T-helper 1 cell treated with Interleukin-12 subunit alpha and Interleukin-12 subunit beta and Interleukin-4 antibody, amounts not matched to agents 30 μg/mL and 1 μg/mL, for 36 hours (primary cell): ENCODE data around the gene GLDC.

Experiments used
- H3K27ac Mint-ChIP-seq: one replicate; pipeline ENCODE4 v1.8.0; 2021; ENCODE audit warnings: mild to moderate bottlenecking, mixed read lengths
- H3K27me3 Mint-ChIP-seq: one replicate; pipeline ENCODE4 v1.8.0; 2021; ENCODE audit warnings: low read depth, mixed read lengths
- H3K36me3 Mint-ChIP-seq: one replicate; pipeline ENCODE4 v1.8.0; 2021; ENCODE audit warnings: low read depth, mixed read lengths
- H3K4me1 Mint-ChIP-seq: one replicate; pipeline ENCODE4 v1.8.0; 2021; ENCODE audit warnings: low read depth, mixed read lengths
- H3K4me3 Mint-ChIP-seq: one replicate; pipeline ENCODE4 v1.8.0; 2021; ENCODE audit warnings: mild to moderate bottlenecking, moderate library complexity, mixed read lengths
- H3K9me3 Mint-ChIP-seq: one replicate; pipeline ENCODE4 v1.8.0; 2021; ENCODE audit warnings: mixed read lengths

The GLDC gene

DNA sequence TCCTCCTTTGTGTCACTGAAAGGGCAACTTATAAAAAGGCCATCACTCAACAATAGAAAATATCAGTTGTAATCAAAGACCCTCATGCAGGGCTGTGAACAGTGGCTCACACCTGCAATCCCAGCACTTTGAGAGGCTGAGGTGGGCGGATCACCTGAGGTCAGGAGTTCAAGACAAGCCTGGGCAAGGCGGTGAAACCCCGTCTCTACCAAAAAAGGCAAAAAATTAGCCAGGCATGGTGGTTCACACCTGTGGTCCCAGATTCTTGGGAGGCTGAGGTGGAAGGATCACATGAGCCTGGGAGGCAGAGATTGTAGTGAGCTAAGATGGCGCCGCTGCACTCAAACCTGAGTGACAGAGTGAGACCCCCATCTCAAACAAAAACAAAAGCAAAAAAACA is 24.7 kb downstream of the GLDC start:
- Mint-ChIP-seq H3K4me1 (no peaks in the 10 kb centered on the region), H3K27me3 (peaks cover 4% of the 10 kb centered on the region), H3K36me3 (no peaks in the 10 kb centered on the region), H3K27ac (no peak overlapping the region), H3K9me3 (peaks cover 5% of the 10 kb centered on the region), H3K4me3 (no peak overlapping the region)

- no peaks in the 10 kb centered on the region for H3K4me1 Mint-ChIP-seq
- H3K9me3 Mint-ChIP-seq, result peaks cover 5% of the 10 kb centered on the region
- H3K36me3 Mint-ChIP-seq, result no peaks in the 10 kb centered on the region
- no peak overlapping the region for H3K27ac Mint-ChIP-seq
- peaks cover 4% of the 10 kb centered on the region for H3K27me3 Mint-ChIP-seq
- H3K4me3 Mint-ChIP-seq, result no peak overlapping the region
Measured at GRCh38 chr9:6620353-6620752, 25.2 kb downstream of the GLDC start.

DNA sequence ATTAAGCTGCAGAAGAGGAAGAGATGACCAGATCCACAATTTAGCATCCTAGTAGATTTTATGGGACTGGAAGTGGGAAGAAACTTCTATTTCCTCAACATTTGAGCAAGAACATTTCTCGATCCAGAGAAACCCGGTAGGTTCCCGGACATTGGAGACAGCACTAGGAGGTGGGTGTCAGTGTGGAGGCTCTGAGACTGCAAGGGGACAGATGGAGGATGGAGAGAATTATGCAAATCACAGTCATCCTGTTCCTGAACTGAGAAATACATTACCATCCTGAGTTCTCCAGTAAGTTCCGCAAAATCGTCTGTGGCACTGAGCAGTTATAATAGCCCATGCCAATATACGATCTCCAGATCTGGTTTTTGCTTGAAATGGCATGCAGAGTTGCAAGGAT is 25.6 kb downstream of the GLDC start:
- H3K4me3 Mint-ChIP-seq, result no peak overlapping the region
- H3K9me3 Mint-ChIP-seq, result peaks cover 5% of the 10 kb centered on the region
- H3K36me3 Mint-ChIP-seq, result no peaks in the 10 kb centered on the region
- H3K27ac Mint-ChIP-seq, result no peak overlapping the region
- H3K27me3 Mint-ChIP-seq, result peaks cover 4% of the 10 kb centered on the region
- no peaks in the 10 kb centered on the region for H3K4me1 Mint-ChIP-seq

DNA sequence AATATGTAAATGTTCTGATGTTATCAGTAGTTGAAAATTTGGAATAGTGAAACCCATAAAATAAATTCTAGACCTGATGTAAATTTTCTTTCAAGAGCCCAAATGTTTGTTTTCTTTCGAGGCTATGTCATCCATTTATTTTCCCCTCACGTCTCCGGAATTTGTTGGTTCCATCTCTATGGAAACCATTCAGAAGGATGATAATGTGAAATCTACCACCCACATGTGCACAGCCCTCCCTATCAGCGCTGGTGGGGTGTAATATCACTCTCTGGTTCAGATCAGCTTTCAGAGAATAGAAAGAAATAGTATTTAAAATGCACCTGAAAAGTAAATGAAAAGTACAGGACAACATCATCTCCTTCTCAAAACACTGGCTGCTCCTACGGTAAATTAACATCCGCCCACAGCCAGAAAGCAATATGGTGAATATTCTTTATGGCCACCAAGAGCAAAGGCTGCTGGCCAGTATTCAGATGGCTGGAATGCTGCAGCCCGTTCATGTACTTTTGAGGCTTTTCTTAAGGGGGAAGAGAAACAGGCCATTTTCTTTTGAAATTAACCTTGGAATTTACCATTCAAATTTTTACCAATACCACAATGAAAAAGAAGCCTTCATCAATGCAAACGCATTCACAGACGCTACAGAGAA is 28.5 kb downstream of the GLDC start:
- Mint-ChIP-seq H3K9me3 (peaks cover 5% of the 10 kb centered on the region), H3K4me1 (no peaks in the 10 kb centered on the region), H3K27me3 (peaks cover 4% of the 10 kb centered on the region), H3K4me3 (no peak overlapping the region), H3K27ac (no peak overlapping the region), H3K36me3 (no peaks in the 10 kb centered on the region)

GRCh38 chr9:6614489-6614888 is 31.0 kb downstream of the GLDC start:
- peaks cover 4% of the 10 kb centered on the region for H3K27me3 Mint-ChIP-seq
- no peaks in the 10 kb centered on the region for H3K4me1 Mint-ChIP-seq
- H3K9me3 Mint-ChIP-seq, result no peaks in the 10 kb centered on the region
- H3K36me3 Mint-ChIP-seq, result no peaks in the 10 kb centered on the region
- H3K27ac Mint-ChIP-seq, result no peak overlapping the region
- H3K4me3 Mint-ChIP-seq, result no peak overlapping the region

DNA sequence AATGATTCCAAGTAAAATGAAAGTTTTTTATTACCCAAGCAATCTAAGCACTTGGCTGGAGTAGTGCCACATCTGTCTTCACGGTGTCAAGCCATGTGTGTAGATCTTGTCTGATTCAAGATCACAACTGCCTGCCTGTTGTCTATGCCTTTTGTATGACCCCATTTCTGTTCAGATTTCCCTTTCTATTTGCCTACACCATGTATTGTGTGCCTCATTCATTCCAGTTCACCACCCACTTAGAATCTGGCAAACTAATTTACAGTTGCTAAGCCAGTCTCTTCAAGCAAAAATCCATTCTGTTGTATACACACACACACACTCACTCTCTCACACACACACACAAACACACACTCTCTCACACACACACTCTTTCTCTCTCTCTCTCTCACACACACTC is 33.7 kb downstream of the GLDC start:
- no peaks in the 10 kb centered on the region for H3K4me1 Mint-ChIP-seq
- H3K27me3 Mint-ChIP-seq, result no peaks in the 10 kb centered on the region
- H3K4me3 Mint-ChIP-seq, result no peak overlapping the region
- H3K36me3 Mint-ChIP-seq, result no peaks in the 10 kb centered on the region
- no peak overlapping the region for H3K27ac Mint-ChIP-seq
- no peaks in the 10 kb centered on the region for H3K9me3 Mint-ChIP-seq

DNA sequence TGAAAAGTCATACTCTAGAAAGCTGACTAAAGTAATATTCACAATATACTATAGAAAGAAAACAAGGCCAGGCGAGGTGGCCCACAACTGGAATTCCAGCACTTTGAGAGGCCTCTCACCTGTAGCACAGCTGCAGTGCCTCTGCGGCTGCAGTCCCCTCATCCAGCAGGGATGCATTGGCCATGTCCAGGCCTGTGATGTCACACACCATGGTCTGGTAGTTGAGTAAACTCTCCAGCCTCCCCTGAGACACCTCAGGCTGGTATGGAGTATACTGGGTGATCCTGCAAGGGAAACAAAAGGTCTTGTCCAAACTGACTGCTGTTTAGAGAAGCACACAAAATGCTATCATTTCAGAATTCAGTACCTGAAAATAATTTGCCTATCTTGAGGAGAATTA is 35.5 kb downstream of the GLDC start:
- H3K36me3 Mint-ChIP-seq, result no peaks in the 10 kb centered on the region
- H3K9me3 Mint-ChIP-seq, result no peaks in the 10 kb centered on the region
- H3K27ac Mint-ChIP-seq, result no peak overlapping the region
- no peak overlapping the region for H3K4me3 Mint-ChIP-seq
- H3K4me1 Mint-ChIP-seq, result no peaks in the 10 kb centered on the region
- no peaks in the 10 kb centered on the region for H3K27me3 Mint-ChIP-seq

DNA sequence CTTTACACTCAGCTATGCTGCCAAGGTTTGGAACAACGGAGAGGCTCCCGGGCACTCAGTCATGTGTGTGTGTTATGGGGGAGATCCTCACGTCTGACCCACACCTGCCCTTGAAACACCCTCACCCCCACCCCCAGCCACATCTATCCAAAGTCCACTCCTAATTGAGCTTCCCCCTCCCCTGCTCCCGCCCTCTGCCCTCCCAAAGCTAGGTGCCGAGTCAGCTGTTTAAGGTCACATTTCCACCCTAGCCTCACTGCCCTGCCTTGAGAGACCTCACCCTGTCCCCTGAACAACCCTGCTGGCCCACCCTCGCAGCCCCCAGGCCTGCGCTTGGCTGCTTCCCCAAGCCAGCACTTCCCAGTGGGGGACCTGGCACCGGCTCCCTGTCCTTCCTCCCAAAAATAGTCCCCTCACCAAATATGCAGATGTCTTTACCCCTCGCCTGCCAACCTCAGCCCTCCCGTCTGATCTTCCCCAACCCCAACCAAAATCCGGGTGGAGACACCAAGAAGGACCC is 36.0 kb downstream of the GLDC start:
- Mint-ChIP-seq H3K4me3 (no peak overlapping the region), H3K4me1 (no peaks in the 10 kb centered on the region), H3K27ac (no peak overlapping the region), H3K9me3 (no peaks in the 10 kb centered on the region), H3K27me3 (no peaks in the 10 kb centered on the region), H3K36me3 (no peaks in the 10 kb centered on the region)

DNA sequence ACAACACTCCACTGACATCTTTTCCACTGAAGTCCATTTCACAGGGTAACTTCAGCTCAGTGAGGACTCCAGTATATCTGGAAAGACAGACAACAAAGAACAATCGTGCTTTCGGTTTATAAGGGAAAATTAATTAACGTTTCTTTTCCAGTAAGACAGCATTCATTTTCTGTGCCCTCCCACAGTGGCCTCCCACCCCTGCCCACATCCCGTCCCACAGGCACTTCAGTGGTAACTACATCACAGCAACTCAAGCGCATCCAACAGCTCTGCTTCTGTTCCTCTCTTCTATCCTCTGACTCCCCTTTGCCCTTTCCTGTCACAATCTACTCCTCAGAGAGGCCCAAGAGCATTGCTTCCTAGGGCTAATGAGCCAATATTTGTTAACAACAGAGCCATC is 40.3 kb downstream of the GLDC start:
- no peak overlapping the region for H3K4me3 Mint-ChIP-seq
- H3K36me3 Mint-ChIP-seq, result no peaks in the 10 kb centered on the region
- no peaks in the 10 kb centered on the region for H3K27me3 Mint-ChIP-seq
- no peak overlapping the region for H3K27ac Mint-ChIP-seq
- no peaks in the 10 kb centered on the region for H3K4me1 Mint-ChIP-seq
- no peaks in the 10 kb centered on the region for H3K9me3 Mint-ChIP-seq

DNA sequence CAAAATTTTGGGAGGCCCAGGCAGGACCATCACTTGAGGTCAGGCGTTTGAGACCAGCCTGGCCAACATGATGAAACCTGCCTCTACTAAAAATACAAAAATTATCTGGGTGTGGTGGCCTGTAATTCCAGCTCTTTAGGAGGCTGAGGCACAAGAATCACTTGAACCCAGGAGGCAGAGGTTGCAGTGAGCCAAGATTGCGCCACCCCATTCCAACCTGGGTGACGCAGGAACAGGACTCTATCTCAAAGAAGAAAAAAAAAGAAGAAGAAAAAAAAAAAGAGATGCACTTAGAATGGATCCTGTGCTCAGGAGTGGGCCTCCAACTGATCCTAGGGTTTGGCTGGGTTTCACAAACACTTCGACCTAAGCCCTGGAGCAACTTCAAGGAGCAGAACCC is 45.1 kb downstream of the GLDC start:
- H3K36me3 Mint-ChIP-seq, result no peaks in the 10 kb centered on the region
- H3K27me3 Mint-ChIP-seq, result no peaks in the 10 kb centered on the region
- peaks cover 4% of the 10 kb centered on the region for H3K4me1 Mint-ChIP-seq
- H3K9me3 Mint-ChIP-seq, result no peaks in the 10 kb centered on the region
- H3K4me3 Mint-ChIP-seq, result no peak overlapping the region
- H3K27ac Mint-ChIP-seq, result no peak overlapping the region

- H3K4me1 Mint-ChIP-seq, result peaks cover 4% of the 10 kb centered on the region
- no peaks in the 10 kb centered on the region for H3K27me3 Mint-ChIP-seq
- H3K27ac Mint-ChIP-seq, result no peak overlapping the region
- H3K9me3 Mint-ChIP-seq, result no peaks in the 10 kb centered on the region
- H3K4me3 Mint-ChIP-seq, result no peak overlapping the region
- H3K36me3 Mint-ChIP-seq, result no peaks in the 10 kb centered on the region
Measured at GRCh38 chr9:6600006-6600405, 45.5 kb downstream of the GLDC start.

GRCh38 chr9:6598249-6598725 is 47.2 kb downstream of the GLDC start:
- H3K36me3 Mint-ChIP-seq, result no peaks in the 10 kb centered on the region
- H3K27ac Mint-ChIP-seq, result peak overlapping the region; percentile 49
- no peaks in the 10 kb centered on the region for H3K27me3 Mint-ChIP-seq
- H3K4me1 Mint-ChIP-seq, result peaks cover 4% of the 10 kb centered on the region
- no peak overlapping the region for H3K4me3 Mint-ChIP-seq
- no peaks in the 10 kb centered on the region for H3K9me3 Mint-ChIP-seq

DNA sequence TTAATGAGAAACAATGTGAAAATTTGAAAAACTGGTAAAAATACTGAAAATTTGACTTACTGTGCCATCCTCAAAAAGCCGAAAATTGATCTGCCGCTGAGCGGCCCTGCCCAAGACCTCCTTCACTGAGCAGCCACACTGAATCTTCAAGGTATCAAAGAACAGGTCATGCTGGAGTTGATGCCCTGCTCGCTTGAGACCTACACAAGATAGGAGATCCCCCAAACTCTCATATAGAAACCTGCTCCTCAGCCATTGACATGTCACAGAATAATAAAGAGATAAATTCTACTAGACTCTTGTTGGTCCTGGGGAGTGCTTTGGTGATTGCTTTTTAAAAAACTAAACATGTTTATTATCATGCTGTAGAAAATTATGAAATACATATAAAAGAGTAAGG is 52.7 kb downstream of the GLDC start:
- Mint-ChIP-seq H3K4me1 (no peaks in the 10 kb centered on the region), H3K27me3 (no peaks in the 10 kb centered on the region), H3K4me3 (no peak overlapping the region)

DNA sequence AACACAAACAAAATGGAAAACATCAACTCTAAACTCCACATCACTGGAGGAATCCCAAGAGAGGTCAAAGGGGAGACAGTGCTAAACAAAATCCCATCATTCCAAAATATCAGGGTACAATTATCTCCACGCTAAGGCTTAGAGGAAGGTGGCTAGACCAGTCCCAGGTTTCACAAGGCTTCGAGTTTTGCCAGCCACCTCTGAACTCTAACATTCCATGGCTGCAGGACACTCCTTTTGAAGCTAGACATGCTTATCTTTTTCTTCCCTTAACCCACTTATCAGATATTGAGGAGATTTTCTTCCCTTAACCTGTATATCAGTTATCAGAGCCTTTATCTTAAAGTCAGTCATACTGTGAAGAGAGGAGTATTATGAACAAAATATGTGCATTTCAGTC is 53.3 kb downstream of the GLDC start:
- H3K9me3 Mint-ChIP-seq, result no peaks in the 10 kb centered on the region
- no peaks in the 10 kb centered on the region for H3K36me3 Mint-ChIP-seq
- H3K27me3 Mint-ChIP-seq, result no peaks in the 10 kb centered on the region
- H3K4me1 Mint-ChIP-seq, result no peaks in the 10 kb centered on the region
- no peak overlapping the region for H3K27ac Mint-ChIP-seq
- no peak overlapping the region for H3K4me3 Mint-ChIP-seq

More for the DNA sequence above, 52.7 kb downstream of the GLDC start:
- Mint-ChIP-seq H3K9me3 (no peaks in the 10 kb centered on the region), H3K36me3 (no peaks in the 10 kb centered on the region), H3K27ac (no peak overlapping the region)

- Mint-ChIP-seq H3K36me3 (no peaks in the 10 kb centered on the region), H3K27me3 (no peaks in the 10 kb centered on the region), H3K9me3 (no peaks in the 10 kb centered on the region), H3K4me1 (no peaks in the 10 kb centered on the region), H3K27ac (no peak overlapping the region), H3K4me3 (no peak overlapping the region)
Measured at GRCh38 chr9:6590772-6591384, 54.7 kb downstream of the GLDC start.
